Astrocyte (in vitro differentiated cells and primary cell): ENCODE data around the gene RAD51B. TPM values are rescaled to one million over a fixed set of nuclear protein-coding genes. Genes with fewer than 3 reads are reported as not detected.

Experiments
- DNase-seq: peaks from one replicate; pipeline ENCODE4 v3.0.0-alpha.2; 2010; ENCODE audit warnings: low read depth
- FAIRE-seq: peaks from 2 replicates; lab custom pipeline; 2011; peaks lifted over from hg19 to GRCh38; lab: Jason Lieb, UNC
- H2AFZ ChIP-seq: 2 replicates; pipeline ENCODE4 v1.6.0; 2012; ENCODE audit warnings: low read depth, low read length, inconsistent platforms
- H3K27ac ChIP-seq: 2 replicates; pipeline ENCODE4 v1.5.1; 2011; ENCODE audit warnings: low read depth, low read length, inconsistent platforms
- H3K27me3 ChIP-seq: 2 replicates; pipeline ENCODE4 v1.6.0; 2011; ENCODE audit warnings: low read length, inconsistent platforms; ENCODE audit not compliant: insufficient read depth
- H3K36me3 ChIP-seq: 2 replicates; pipeline ENCODE4 v1.5.1; 2011; ENCODE audit warnings: low read length, inconsistent platforms; ENCODE audit not compliant: insufficient read depth
- H3K4me1 ChIP-seq: 2 replicates; pipeline ENCODE4 v1.5.1; 2011; ENCODE audit warnings: low read length, inconsistent platforms; ENCODE audit not compliant: insufficient read depth
- H3K4me2 ChIP-seq: 2 replicates; pipeline ENCODE4 v1.6.0; 2012; ENCODE audit warnings: low read length, inconsistent platforms
- H3K4me3 ChIP-seq: 2 replicates; pipeline ENCODE4 v1.5.1; 2011; ENCODE audit warnings: low read depth, mild to moderate bottlenecking, low read length, inconsistent platforms; ENCODE audit not compliant: insufficient read depth
- H3K79me2 ChIP-seq: 2 replicates; pipeline ENCODE4 v1.6.0; 2012; ENCODE audit warnings: mild to moderate bottlenecking, low read length, inconsistent platforms; ENCODE audit not compliant: insufficient read depth
- H3K9ac ChIP-seq: 2 replicates; pipeline ENCODE4 v1.6.0; 2012; ENCODE audit warnings: mild to moderate bottlenecking, low read length, inconsistent platforms
- H3K9me3 ChIP-seq: 2 replicates; pipeline ENCODE4 v1.5.1; 2012; ENCODE audit warnings: low read depth, mild to moderate bottlenecking, low read length, inconsistent platforms; ENCODE audit not compliant: insufficient read depth
- H4K20me1 ChIP-seq: 2 replicates; pipeline ENCODE4 v1.6.0; 2012; ENCODE audit warnings: low read length, inconsistent platforms; ENCODE audit not compliant: insufficient read depth
- H3K27ac Mint-ChIP-seq: one replicate; pipeline ENCODE4 v1.8.0; 2021; ENCODE audit warnings: mild to moderate bottlenecking, mixed read lengths; ENCODE audit not compliant: unreplicated experiment
- H3K27me3 Mint-ChIP-seq: one replicate; pipeline ENCODE4 v1.8.0; 2021; ENCODE audit warnings: low read depth, mixed read lengths; ENCODE audit not compliant: unreplicated experiment
- H3K36me3 Mint-ChIP-seq: one replicate; pipeline ENCODE4 v1.8.0; 2021; ENCODE audit warnings: low read depth, mixed read lengths; ENCODE audit not compliant: unreplicated experiment
- H3K4me1 Mint-ChIP-seq: one replicate; pipeline ENCODE4 v1.8.0; 2021; ENCODE audit warnings: low read depth, mixed read lengths; ENCODE audit not compliant: unreplicated experiment
- H3K4me3 Mint-ChIP-seq: one replicate; pipeline ENCODE4 v1.8.0; 2021; ENCODE audit warnings: mild to moderate bottlenecking, moderate library complexity, mixed read lengths; ENCODE audit not compliant: unreplicated experiment
- H3K9me3 Mint-ChIP-seq: one replicate; pipeline ENCODE4 v1.8.0; 2021; ENCODE audit warnings: mild to moderate bottlenecking, mixed read lengths; ENCODE audit not compliant: unreplicated experiment
- CTCF ChIP-seq: IDR thresholded peaks from 2 replicates; pipeline ENCODE4 v1.5.1; 2011; ENCODE audit warnings: low read depth, mild to moderate bottlenecking, inconsistent platforms, low read length, moderate library complexity; ENCODE audit not compliant: insufficient read depth
- EZH2 ChIP-seq: IDR thresholded peaks from 2 replicates; pipeline ENCODE4 v1.6.1; 2012; ENCODE audit warnings: mild to moderate bottlenecking, low read length, inconsistent platforms; ENCODE audit not compliant: insufficient read depth
- total RNA-seq: library from RNA; stranded (reverse); gene quantifications from 2 replicates; pipeline ENCODE4 v1.2.1, GENCODE V29; 2021

Gene RAD51B
- total RNA-seq, 1 donor from 2014 or later = 10.8 TPM

GRCh38 chr14:68495101-68496039, 675.8 kb downstream of the RAD51B start:
- no peak for FAIRE-seq
- Histone ChIP-seq H3K79me2 (no peaks in the 10 kb centered on the region), H3K4me2 (no peak overlapping the region), H3K9ac (no peak overlapping the region), H3K36me3 (no peaks in the 10 kb centered on the region), H4K20me1 (no peaks in the 10 kb centered on the region), H3K9me3 (no peaks in the 10 kb centered on the region), H3K4me3 (no peak overlapping the region), H3K4me1 (peaks cover 8% of the 10 kb centered on the region), H2AFZ (no peak overlapping the region), H3K27ac (no peak overlapping the region), H3K27me3 (peaks cover 3% of the 10 kb centered on the region)
- Mint-ChIP-seq H3K27me3 (no peaks in the 10 kb centered on the region), H3K27ac (no peak overlapping the region), H3K4me1 (peaks cover 4% of the 10 kb centered on the region), H3K9me3 (peaks cover 7% of the 10 kb centered on the region), H3K36me3 (no peaks in the 10 kb centered on the region), H3K4me3 (no peak overlapping the region)
- DNase-seq = no peak
- TF ChIP-seq CTCF (no peak), EZH2 (no peak)

- H3K27me3 ChIP-seq = peaks cover 3% of the 10 kb centered on the region
- no peak overlapping the region for H3K4me3 Mint-ChIP-seq
- no peak overlapping the region for H3K4me2 ChIP-seq
- no peak overlapping the region for H3K27ac ChIP-seq
- H3K9me3 ChIP-seq = no peaks in the 10 kb centered on the region
- H3K27me3 Mint-ChIP-seq = no peaks in the 10 kb centered on the region
- no peak overlapping the region for H3K27ac Mint-ChIP-seq
- no peaks in the 10 kb centered on the region for H3K36me3 ChIP-seq
- no peak overlapping the region for H2AFZ ChIP-seq
- H3K4me3 ChIP-seq = no peak overlapping the region
- H3K79me2 ChIP-seq = no peaks in the 10 kb centered on the region
- H3K9ac ChIP-seq = no peak overlapping the region
- FAIRE-seq (no peak), DNase-seq (no peak)
- no peaks in the 10 kb centered on the region for H4K20me1 ChIP-seq
- H3K36me3 Mint-ChIP-seq = peaks cover 3% of the 10 kb centered on the region
- TF ChIP-seq CTCF (no peak), EZH2 (no peak)
- H3K4me1 ChIP-seq = peaks cover 8% of the 10 kb centered on the region
- peaks cover 4% of the 10 kb centered on the region for H3K4me1 Mint-ChIP-seq
- H3K9me3 Mint-ChIP-seq = peaks cover 7% of the 10 kb centered on the region
Observed at GRCh38 chr14:68497011-68497410, 677.4 kb downstream of the RAD51B start.

- FAIRE-seq (no peak), DNase-seq (no peak)
- Mint-ChIP-seq H3K9me3 (peaks cover 4% of the 10 kb centered on the region), H3K36me3 (peaks cover 5% of the 10 kb centered on the region), H3K4me1 (peaks cover 8% of the 10 kb centered on the region), H3K27ac (no peak overlapping the region), H3K27me3 (peaks cover 3% of the 10 kb centered on the region), H3K4me3 (no peak overlapping the region)
- Histone ChIP-seq H3K4me1 (peaks cover 8% of the 10 kb centered on the region), H3K27me3 (peaks cover 3% of the 10 kb centered on the region), H4K20me1 (no peaks in the 10 kb centered on the region), H3K36me3 (no peaks in the 10 kb centered on the region), H3K27ac (no peak overlapping the region), H3K79me2 (no peaks in the 10 kb centered on the region), H3K9ac (no peak overlapping the region), H3K9me3 (no peaks in the 10 kb centered on the region), H3K4me2 (no peak overlapping the region), H2AFZ (no peak overlapping the region), H3K4me3 (no peak overlapping the region)
- TF ChIP-seq EZH2 = no peak
- no peak for TF ChIP-seq CTCF
Observed at GRCh38 chr14:68499451-68499850, 679.9 kb downstream of the RAD51B start.
